CD14-positive monocyte (primary cell): ENCODE measurements around the gene DEFB121. TPM values are rescaled to one million over a fixed set of nuclear protein-coding genes. Genes with fewer than 3 reads are reported as not detected.

Source experiments
- DNase-seq, 3 donors: peaks; one replicate each; pipeline ENCODE4 v3.0.0-alpha.2; 2011 to 2022
- H2AFZ ChIP-seq: 2 replicates; pipeline ENCODE4 v1.6.0; 2012; ENCODE audit warnings: mild to moderate bottlenecking, low read depth, low read length, inconsistent platforms; ENCODE audit not compliant: insufficient read depth, poor library complexity, severe bottlenecking
- H3K27ac ChIP-seq, 2 donors: 1 replicate in 1 of 2; 2 replicates in 1 of 2; pipeline ENCODE4 v1.5.1; 2012 to 2013; ENCODE audit warnings: low read length in 2 of 2, control low read depth in 1 of 2, inconsistent platforms in 1 of 2, low read depth in 1 of 2, mild to moderate bottlenecking in 1 of 2
- H3K27me3 ChIP-seq, 2 donors: one replicate each; pipeline versions ENCODE4 v1.6.0 to v1.6.1; 2011 to 2013; ENCODE audit warnings: low read length in 2 of 2; ENCODE audit not compliant: control insufficient read depth in 2 of 2, insufficient read depth in 2 of 2
- H3K36me3 ChIP-seq, 2 donors: replicated peaks in 1 of 2; 1 replicate in 1 of 2; 2 replicates in 1 of 2; pipeline versions ENCODE4 v1.5.1 to v1.6.1; 2012 to 2013; ENCODE audit warnings: low read length in 2 of 2, control low read depth in 1 of 2, inconsistent platforms in 1 of 2, mild to moderate bottlenecking in 1 of 2; ENCODE audit not compliant: insufficient read depth in 2 of 2, control insufficient read depth in 1 of 2
- H3K4me1 ChIP-seq, 2 donors: 1 replicate in 1 of 2; 2 replicates in 1 of 2; pipeline versions ENCODE4 v1.5.1 to v1.6.1; 2012 to 2013; ENCODE audit warnings: low read length in 2 of 2, control low read depth in 1 of 2, inconsistent platforms in 1 of 2, mild to moderate bottlenecking in 1 of 2, moderate library complexity in 1 of 2; ENCODE audit not compliant: insufficient read depth in 2 of 2, control insufficient read depth in 1 of 2
- H3K4me2 ChIP-seq: replicated peaks from 2 replicates; pipeline ENCODE3; 2012; ENCODE audit warnings: low read length, moderate library complexity, mild to moderate bottlenecking; ENCODE audit not compliant: poor library complexity, severe bottlenecking; ENCODE audit errors: extremely low read depth
- H3K4me3 ChIP-seq, 3 experiments: fragments of 200-600 bp in 1 of 3; sonication (generic) in 1 of 3; replicated peaks in 1 of 3; 1 replicate in 2 of 3; 2 replicates in 1 of 3; pipeline ENCODE4 v1.5.1; 2011 to 2013; ENCODE audit warnings: low read length in 3 of 3, mild to moderate bottlenecking in 3 of 3, control low read depth in 2 of 3, low read depth in 2 of 3, inconsistent platforms in 1 of 3, moderate library complexity in 1 of 3
- H3K79me2 ChIP-seq: 2 replicates; pipeline ENCODE4 v1.6.0; 2012; ENCODE audit warnings: mild to moderate bottlenecking, control low read depth, inconsistent platforms, low read length, moderate library complexity; ENCODE audit not compliant: insufficient read depth
- H3K9ac ChIP-seq: 2 replicates; pipeline ENCODE4 v1.6.0; 2017; ENCODE audit warnings: low read length, mild to moderate bottlenecking; ENCODE audit not compliant: insufficient read depth, poor library complexity, severe bottlenecking
- H3K9me3 ChIP-seq, 2 donors: replicated peaks in 1 of 2; 1 replicate in 1 of 2; 2 replicates in 1 of 2; pipeline versions ENCODE4 v1.5.1 to v1.6.1; 2012 to 2013; ENCODE audit warnings: low read length in 2 of 2, control low read depth in 1 of 2; ENCODE audit not compliant: control insufficient read depth in 1 of 2, insufficient read depth in 1 of 2
- H4K20me1 ChIP-seq: 2 replicates; pipeline ENCODE4 v1.6.0; 2012; ENCODE audit warnings: mild to moderate bottlenecking, low read length, control low read depth, moderate library complexity; ENCODE audit not compliant: insufficient read depth
- H3K27ac Mint-ChIP-seq, 7 donors: one replicate each; pipeline ENCODE4 v1.8.0; 2020; ENCODE audit warnings: mild to moderate bottlenecking in 7 of 7, mixed read lengths in 7 of 7, moderate library complexity in 6 of 7, inconsistent platforms in 2 of 7
- H3K27me3 Mint-ChIP-seq, 3 donors: one replicate each; pipeline ENCODE4 v1.8.0; 2021 to 2022; ENCODE audit warnings: low read depth in 3 of 3, mild to moderate bottlenecking in 3 of 3, mixed read lengths in 3 of 3, moderate library complexity in 3 of 3, inconsistent platforms in 1 of 3
- H3K36me3 Mint-ChIP-seq, 2 donors: one replicate each; pipeline ENCODE4 v1.8.0; 2020; ENCODE audit warnings: mixed read lengths in 2 of 2, inconsistent platforms in 1 of 2, mild to moderate bottlenecking in 1 of 2
- H3K4me1 Mint-ChIP-seq: one replicate; pipeline ENCODE4 v1.8.0; 2020; ENCODE audit warnings: mild to moderate bottlenecking, mixed read lengths
- H3K4me3 Mint-ChIP-seq, 2 donors: one replicate each; pipeline ENCODE4 v1.8.0; 2020; ENCODE audit warnings: mild to moderate bottlenecking in 2 of 2, mixed read lengths in 2 of 2, moderate library complexity in 1 of 2
- H3K9me3 Mint-ChIP-seq, 7 donors: one replicate each; pipeline ENCODE4 v1.8.0; 2020 to 2022; ENCODE audit warnings: mixed read lengths in 7 of 7, mild to moderate bottlenecking in 6 of 7, moderate library complexity in 6 of 7, inconsistent platforms in 2 of 7
- CTCF ChIP-seq: fragments of 200-600 bp; IDR thresholded peaks from one replicate; pipeline ENCODE4 v1.8.0; 2022; ENCODE audit warnings: antibody characterized with exemption, mild to moderate bottlenecking
- WGBS: methylation state at CpG from one replicate; pipeline ENCODE4 v1.1.5; 2013; ENCODE audit warnings: missing lambda C conversion rate; ENCODE audit not compliant: insufficient coverage; 5-methylcytosine and 5-hydroxymethylcytosine counted together
- intact Hi-C, 2 donors: fragments of 100-400 bp; cut with micrococcal nuclease; formaldehyde crosslinking; loops; one replicate each; pipeline versions ENCODE4 v1.15.0 to v1.15.1; 2023
- polyA plus RNA-seq, 3 donors: library from polyadenylated mRNA; depleted of rRNA in 1 of 3; unstranded in 2 of 3; stranded (reverse) in 1 of 3; fragments of 300-500 nt in 2 of 3; fragments of >200 nt in 1 of 3; fragmentation: Illumina TruSeq in 2 of 3; gene quantifications; 1 replicate in 2 of 3; 2 replicates in 1 of 3; pipeline ENCODE4 v1.2.3, GENCODE V29; 2012 to 2021
- small RNA-seq: library from RNA; depleted of rRNA; stranded (forward); fragments of <200 nt; gene quantifications from one replicate; pipeline ENCODE3, GENCODE V24; 2012; ENCODE audit warnings: low read depth; ENCODE audit not compliant: insufficient read length

DEFB121 gene
- polyA plus RNA-seq, 3 donors: not detected

- Mint-ChIP-seq H3K4me1 (no peaks in the 10 kb centered on the region), H3K27ac (no peak overlapping the region), H3K36me3 (no peaks in the 10 kb centered on the region), H3K27me3 (peaks cover 0 to 1% (median 0%) of the 10 kb centered on the region in 3 donors), H3K9me3 (peaks cover 5 to 17% (median 11%) of the 10 kb centered on the region in 7 donors), H3K4me3 (no peak overlapping the region)
- DNase-seq: no peak
- H3K9me3 ChIP-seq: peaks cover 0 to 9% of the 10 kb centered on the region in 2 donors
- H3K9ac ChIP-seq: no peak overlapping the region
- no peak overlapping the region for H2AFZ ChIP-seq
- H3K27me3 ChIP-seq: no peaks in the 10 kb centered on the region
- H3K27ac ChIP-seq: no peak overlapping the region
- no peaks in the 10 kb centered on the region for H3K79me2 ChIP-seq
- intact Hi-C loops: no loop called here
- no peak overlapping the region for H3K4me2 ChIP-seq
- H4K20me1 ChIP-seq: no peaks in the 10 kb centered on the region
- no peaks in the 10 kb centered on the region for H3K36me3 ChIP-seq
- no peak for TF ChIP-seq CTCF
- no peak overlapping the region for H3K4me3 ChIP-seq
- H3K4me1 ChIP-seq: no peaks in the 10 kb centered on the region
- no CpG with 5 or more reads among the region's 4 CpGs for WGBS
Observed at GRCh38 chr20:31363295-31363694, 42.7 kb downstream of the DEFB121 start.

DNA sequence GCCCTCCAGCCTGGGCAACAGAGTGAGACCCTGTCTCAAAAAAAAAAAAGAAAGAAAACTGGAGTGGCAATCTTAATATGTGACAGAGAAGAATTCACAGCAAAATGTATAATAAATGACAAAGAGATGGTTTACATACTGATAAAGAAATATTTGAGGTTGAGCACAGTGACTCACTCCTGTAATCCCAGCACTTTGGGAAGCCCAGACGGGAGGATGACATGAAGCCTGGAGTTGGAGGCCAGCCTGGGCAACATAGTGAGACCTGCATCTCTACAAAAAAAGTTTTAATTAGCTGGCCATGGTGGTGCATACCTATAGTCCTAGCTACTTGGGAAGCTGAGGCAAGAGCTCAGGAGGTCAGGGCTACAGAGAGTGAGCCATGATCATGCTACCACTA lies 50.0 kb downstream of the DEFB121 start:
- H4K20me1 ChIP-seq: no peaks in the 10 kb centered on the region
- peaks cover 0 to 4% (median 1%) of the 10 kb centered on the region in 7 donors for H3K9me3 Mint-ChIP-seq
- H3K27ac Mint-ChIP-seq: no peak overlapping the region
- no peak overlapping the region for H3K4me3 ChIP-seq
- DNase-seq: no peak
- no peak overlapping the region for H3K4me3 Mint-ChIP-seq
- WGBS: 100% methylated on average over 1 of the region's 1 CpG
- no peak overlapping the region for H2AFZ ChIP-seq
- no peak for TF ChIP-seq CTCF
- intact Hi-C loops: no loop called here
- H3K9ac ChIP-seq: no peak overlapping the region
- peaks cover 0 to 1% (median 0%) of the 10 kb centered on the region in 3 donors for H3K27me3 Mint-ChIP-seq
- H3K4me1 Mint-ChIP-seq: no peaks in the 10 kb centered on the region
- no peaks in the 10 kb centered on the region for H3K27me3 ChIP-seq
- H3K4me2 ChIP-seq: no peak overlapping the region
- no peaks in the 10 kb centered on the region for H3K79me2 ChIP-seq
- H3K9me3 ChIP-seq: no peaks in the 10 kb centered on the region
- no peak overlapping the region for H3K27ac ChIP-seq
- no peaks in the 10 kb centered on the region for H3K36me3 ChIP-seq
- no peaks in the 10 kb centered on the region for H3K36me3 Mint-ChIP-seq
- no peaks in the 10 kb centered on the region for H3K4me1 ChIP-seq

Small RNA genes within 50 kb of the gene (small RNA-seq; reads per million reads assigned to genes)
- gene DEFB117: not detected
- gene RF00561: not detected
- gene RNA5SP480: not detected

Other genes with a start within 250 kb of the DEFB121 start
- not detected for gene DEFB115, start 148.6 kb downstream of the DEFB121 start, polyA plus RNA-seq
- gene DEFB116, start 97.6 kb downstream of the DEFB121 start, polyA plus RNA-seq: not detected
- gene DEFB118, start 37.6 kb downstream of the DEFB121 start, polyA plus RNA-seq: not detected
- not detected for gene DEFB119, start 15.6 kb downstream of the DEFB121 start, polyA plus RNA-seq
- not detected for gene DEFB123, start 34.4 kb upstream of the DEFB121 start, polyA plus RNA-seq
- not detected for gene DEFB124, start 68.9 kb upstream of the DEFB121 start, polyA plus RNA-seq
- gene REM1, start 69.1 kb upstream of the DEFB121 start, polyA plus RNA-seq: not detected
- gene HM13, start 108.2 kb upstream of the DEFB121 start, polyA plus RNA-seq: 100 to 1,000 TPM; 199 to 329 (median 320) TPM
- 100 to 1,000 TPM in 1 of 3 donors, 10 to 100 TPM in 1, 1 to 10 TPM in 1; 3.9 to 129 (median 12.5) TPM for gene ID1, start 199.1 kb upstream of the DEFB121 start, polyA plus RNA-seq
- not detected for gene COX4I2, start 231.7 kb upstream of the DEFB121 start, polyA plus RNA-seq